HCT116 (cell line): ENCODE measurements around the gene GRIA2. TPM values are rescaled to one million over a fixed set of nuclear protein-coding genes. Genes with fewer than 3 reads are reported as not detected.

Source experiments
- ATAC-seq: fragments of 200-7000 bp; cut with Tn5 transposase; 2 replicates; pipeline ENCODE4 v1.9.1; 2020; ENCODE audit warnings: mild to moderate bottlenecking, moderate library complexity
- BruUV-seq: library from RNA; stranded (reverse); fragments of 400-500 nt; replicated peaks from 2 replicates; lab custom pipeline; 2021; lab: Mats Ljungman, UMichigan
- CTCF ChIA-PET: fragments of 300-600 bp; sonication (Branson Sonifier 250); formaldehyde crosslinking; loops from one replicate; lab custom pipeline; 2021; ENCODE audit warnings: antibody characterized with exemption; lab: Charles Lee
- POLR2A ChIA-PET: fragments of 300-600, 350-600 bp; sonication (Branson Sonifier 250); formaldehyde crosslinking; loops from one replicate; lab custom pipeline; 2021; ENCODE audit warnings: antibody characterized with exemption; lab: Charles Lee
- RAD21 ChIA-PET, 2 experiments: fragments of 300-600 bp; sonication (Branson Sonifier 250); formaldehyde crosslinking; loops; one replicate each; lab custom pipeline; 2023; ENCODE audit warnings: low total read pairs in 2 of 2; ENCODE audit not compliant: uncharacterized antibody in 2 of 2, unreplicated experiment in 2 of 2, low non-redundant PET in 1 of 2; lab: Charles Lee
- DNase-seq: peaks from one replicate; pipeline ENCODE4 v3.0.0-alpha.2; 2010; ENCODE audit warnings: low read depth, low spot score
- H2AFZ ChIP-seq: fragments of 200-600 bp; shearing (Covaris generic), sonication (generic); 2 replicates; pipeline ENCODE4 v1.6.1; 2017; ENCODE audit warnings: low read depth, mixed run types, mixed read lengths, antibody characterized with exemption, low read length; ENCODE audit not compliant: poor library complexity, severe bottlenecking
- H3K27ac ChIP-seq: 2 replicates; pipeline ENCODE4 v1.5.1; 2012; ENCODE audit warnings: low read depth, low read length
- H3K27me3 ChIP-seq: fragments of 200-600 bp; sonication (generic); 2 replicates; pipeline ENCODE4 v1.6.1; 2016; ENCODE audit warnings: mixed run types, low read length, mixed read lengths; ENCODE audit not compliant: insufficient read depth
- H3K36me3 ChIP-seq, 2 experiments: fragments of 200-500 bp in 1 of 2; fragments of 200-600 bp in 1 of 2; sonication (Bioruptor generic) in 1 of 2; sonication (generic) in 1 of 2; 2 replicates each; pipeline versions ENCODE4 v1.5.1 to v1.6.1; 2014 to 2016; ENCODE audit warnings: low read length in 2 of 2, inconsistent platforms in 1 of 2, mixed read lengths in 1 of 2, mixed run types in 1 of 2; ENCODE audit not compliant: insufficient read depth in 2 of 2, control insufficient read depth in 1 of 2
- H3K4me1 ChIP-seq, 2 experiments: fragments of 200-600 bp in 1 of 2; sonication (generic) in 1 of 2; 2 replicates each; pipeline versions ENCODE4 v1.5.1 to v1.6.1; 2012 to 2017; ENCODE audit warnings: low read length in 2 of 2, inconsistent platforms in 1 of 2, mild to moderate bottlenecking in 1 of 2, mixed read lengths in 1 of 2, mixed run types in 1 of 2, moderate library complexity in 1 of 2; ENCODE audit not compliant: insufficient read depth in 2 of 2, control insufficient read depth in 1 of 2
- H3K4me2 ChIP-seq: fragments of 200-600 bp; sonication (generic); 2 replicates; pipeline ENCODE4 v1.6.1; 2017; ENCODE audit warnings: mixed run types, low read length, mixed read lengths
- H3K4me3 ChIP-seq, 2 experiments: fragments of 200-600 bp in 1 of 2; sonication (generic) in 1 of 2; replicated peaks in 1 of 2; 2 replicates each; pipeline ENCODE4 v1.5.1; 2011 to 2016; ENCODE audit warnings: low read length in 2 of 2, control low read depth in 1 of 2, low read depth in 1 of 2, mild to moderate bottlenecking in 1 of 2, mixed read lengths in 1 of 2, mixed run types in 1 of 2
- H3K79me2 ChIP-seq: fragments of 200-600 bp; sonication (generic); 2 replicates; pipeline ENCODE4 v1.6.1; 2017; ENCODE audit warnings: mild to moderate bottlenecking, mixed run types, low read length, moderate library complexity, mixed read lengths; ENCODE audit not compliant: insufficient read depth
- H3K9ac ChIP-seq: fragments of 200-600 bp; sonication (generic); 2 replicates; pipeline ENCODE4 v1.6.1; 2016; ENCODE audit warnings: low read length, mixed read lengths
- H3K9me2 ChIP-seq: fragments of 200-600 bp; sonication (generic), shearing (Covaris generic); 2 replicates; pipeline ENCODE4 v1.6.1; 2017; ENCODE audit warnings: mixed run types, mild to moderate bottlenecking, moderate library complexity; ENCODE audit not compliant: insufficient read depth
- H3K9me3 ChIP-seq, 2 experiments: fragments of 200-500 bp in 1 of 2; fragments of 200-600 bp in 1 of 2; sonication (Bioruptor generic) in 1 of 2; sonication (generic) in 1 of 2; 2 replicates each; pipeline ENCODE4 v1.6.1; 2014 to 2017; ENCODE audit warnings: low read length in 2 of 2, mixed read lengths in 2 of 2, inconsistent platforms in 1 of 2, low read depth in 1 of 2, mild to moderate bottlenecking in 1 of 2, mixed run types in 1 of 2, moderate library complexity in 1 of 2; ENCODE audit not compliant: control insufficient read depth in 1 of 2, insufficient read depth in 1 of 2
- H4K20me1 ChIP-seq: fragments of 200-600 bp; sonication (generic), shearing (Covaris generic); 2 replicates; pipeline ENCODE4 v1.6.1; 2017; ENCODE audit warnings: mixed run types, mild to moderate bottlenecking, moderate library complexity; ENCODE audit not compliant: insufficient read depth
- CBX3 ChIP-seq: IDR thresholded peaks from 2 replicates; pipeline ENCODE4 v1.6.1; 2012; ENCODE audit warnings: low read depth
- CEBPB ChIP-seq: IDR thresholded peaks from 2 replicates; pipeline ENCODE4 v1.6.1; 2012; ENCODE audit warnings: low read depth
- EGR1 ChIP-seq: IDR thresholded peaks from 2 replicates; pipeline ENCODE4 v1.6.1; 2012; ENCODE audit warnings: low read depth
- ELF1 ChIP-seq: IDR thresholded peaks from 2 replicates; pipeline ENCODE4 v1.6.1; 2012; ENCODE audit warnings: low read depth, borderline replicate concordance
- EZH2 ChIP-seq: fragments of 200-600 bp; sonication (generic); IDR thresholded peaks from 2 replicates; pipeline ENCODE4 v1.6.1; 2017; ENCODE audit warnings: antibody characterized with exemption, mixed run types
- EZH2phosphoT487 ChIP-seq: fragments of 200-600 bp; IDR thresholded peaks from 2 replicates; pipeline ENCODE4 v1.6.1; 2018; ENCODE audit warnings: antibody characterized with exemption, borderline replicate concordance
- FOSL1 ChIP-seq: IDR thresholded peaks from 2 replicates; pipeline ENCODE4 v1.6.1; 2012; ENCODE audit warnings: low read depth
- MAX ChIP-seq: IDR thresholded peaks from 2 replicates; pipeline ENCODE4 v1.6.1; 2012
- POLR2AphosphoS5 ChIP-seq: IDR thresholded peaks from 2 replicates; pipeline ENCODE4 v1.6.1; 2011; ENCODE audit warnings: mild to moderate bottlenecking, low read depth, low read length, moderate library complexity
- RAD21 ChIP-seq: IDR thresholded peaks from 2 replicates; pipeline ENCODE4 v1.6.1; 2012; ENCODE audit warnings: low read depth, mild to moderate bottlenecking
- SP1 ChIP-seq: IDR thresholded peaks from 2 replicates; pipeline ENCODE4 v1.6.1; 2012; ENCODE audit warnings: low read depth
- TCF7L2 ChIP-seq: IDR thresholded peaks from 2 replicates; pipeline ENCODE4 v1.7.0; 2011; ENCODE audit warnings: borderline replicate concordance, inconsistent platforms; ENCODE audit not compliant: insufficient read depth, insufficient read length; ENCODE audit errors: extremely low read depth
- YY1 ChIP-seq: IDR thresholded peaks from 2 replicates; pipeline ENCODE4 v1.6.1; 2011; ENCODE audit warnings: low read length, low read depth, moderate library complexity, mild to moderate bottlenecking; ENCODE audit not compliant: insufficient replicate concordance; ENCODE audit errors: extremely low read depth
- ZFX ChIP-seq: fragments of 450-650 bp; IDR thresholded peaks from 2 replicates; pipeline ENCODE4 v1.6.1; 2017
- ZNF274 ChIP-seq: fragments of 200-500 bp; sonication (Bioruptor generic); IDR thresholded peaks from 2 replicates; pipeline ENCODE4 v1.6.1; 2014; ENCODE audit warnings: mild to moderate bottlenecking, low read depth, low read length, inconsistent platforms
- intact Hi-C: fragments of 100-400 bp; cut with micrococcal nuclease; formaldehyde crosslinking; loops from 2 replicates; pipeline ENCODE4 v1.10.0; 2022
- total RNA-seq: library from RNA; stranded (reverse); gene quantifications from one replicate; pipeline ENCODE4 v1.2.1, GENCODE V29; 2021; ENCODE audit not compliant: unreplicated experiment
- TF ChIP-seq, protein P1 (sequence below): IDR thresholded peaks from 2 replicates; pipeline ENCODE4 v1.6.1; 2011; ENCODE audit warnings: mild to moderate bottlenecking, low read length, moderate library complexity; ENCODE audit not compliant: insufficient replicate concordance; ENCODE audit errors: extremely low read depth
- TF ChIP-seq, protein P2 (sequence below): IDR thresholded peaks from 2 replicates; pipeline ENCODE4 v1.6.1; 2012
- TF ChIP-seq, protein P3 (sequence below), 3 experiments: fragments of 200-600 bp in 1 of 3; sonication (generic) in 1 of 3; IDR thresholded peaks in 2 of 3; conservative IDR thresholded peaks in 1 of 3; 2 replicates each; pipeline ENCODE4 v1.5.1; 2012 to 2017; ENCODE audit warnings: low read depth in 2 of 3, low read length in 2 of 3, antibody characterized with exemption in 1 of 3, borderline replicate concordance in 1 of 3, control low read depth in 1 of 3, mild to moderate bottlenecking in 1 of 3, mixed read lengths in 1 of 3, mixed run types in 1 of 3, moderate library complexity in 1 of 3; ENCODE audit not compliant: insufficient read depth in 1 of 3

GRIA2 gene
- total RNA-seq, 1 experiment from 2014 or later = not detected

DNA sequence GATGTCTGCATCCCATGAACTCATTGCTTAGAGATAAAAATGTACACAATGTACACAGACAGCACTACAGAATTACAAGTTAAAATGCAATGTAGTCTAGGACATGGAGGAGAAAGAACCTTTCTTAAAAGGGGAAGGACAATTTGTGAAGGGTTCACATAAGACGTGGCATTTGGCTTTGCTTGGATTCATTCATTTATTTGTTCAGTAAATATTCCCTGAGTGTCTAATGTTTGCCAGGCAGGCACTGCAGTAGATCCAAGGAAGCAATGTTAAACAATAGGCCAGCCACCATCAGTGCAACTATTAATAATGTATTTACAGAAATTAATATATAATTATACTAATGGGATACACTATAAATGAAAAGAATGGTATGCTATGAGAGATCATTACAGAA, 94.4 kb downstream of the GRIA2 start:
- Histone ChIP-seq H3K4me2 (no peak overlapping the region), H3K9me2 (no peaks in the 10 kb centered on the region), H4K20me1 (no peaks in the 10 kb centered on the region), H3K27me3 (no peaks in the 10 kb centered on the region), H3K79me2 (no peaks in the 10 kb centered on the region), H2AFZ (no peak overlapping the region), H3K27ac (no peak overlapping the region), H3K4me1 (no peaks in the 10 kb centered on the region), H3K36me3 (no peaks in the 10 kb centered on the region), H3K9me3 (no peaks in the 10 kb centered on the region), H3K9ac (no peak overlapping the region), H3K4me3 (no peak overlapping the region)
- no peak for ATAC-seq
- intact Hi-C loops = no loop called here
- DNase-seq = no peak
- POLR2A ChIA-PET = no interaction called here
- TF ChIP-seq ZNF274 (no peak), ELF1 (no peak), EZH2 (no peak), EZH2phosphoT487 (no peak), POLR2AphosphoS5 (no peak)
- no TSS peak for BruUV-seq
- CTCF ChIA-PET = no interaction called here
- RAD21 ChIA-PET = no interaction called here

- no TSS peak for BruUV-seq
- Histone ChIP-seq H3K4me2 (no peak overlapping the region), H3K9me3 (no peaks in the 10 kb centered on the region), H3K36me3 (no peaks in the 10 kb centered on the region), H3K4me1 (no peaks in the 10 kb centered on the region), H3K79me2 (no peaks in the 10 kb centered on the region), H3K27ac (no peak overlapping the region), H2AFZ (no peak overlapping the region), H3K9ac (no peak overlapping the region), H3K4me3 (no peak overlapping the region), H3K9me2 (no peaks in the 10 kb centered on the region), H3K27me3 (no peaks in the 10 kb centered on the region), H4K20me1 (no peaks in the 10 kb centered on the region)
- no peak for DNase-seq
- ChIA-PET CTCF (no interaction called here), RAD21 (no interaction called here), POLR2A (no interaction called here)
- intact Hi-C loops = no loop called here
- ATAC-seq = no peak
- TF ChIP-seq CEBPB = no peak
- TF ChIP-seq ELF1 = no peak
- no peak for TF ChIP-seq EGR1
- TF ChIP-seq ZFX = no peak
- TF ChIP-seq, protein P1, sequence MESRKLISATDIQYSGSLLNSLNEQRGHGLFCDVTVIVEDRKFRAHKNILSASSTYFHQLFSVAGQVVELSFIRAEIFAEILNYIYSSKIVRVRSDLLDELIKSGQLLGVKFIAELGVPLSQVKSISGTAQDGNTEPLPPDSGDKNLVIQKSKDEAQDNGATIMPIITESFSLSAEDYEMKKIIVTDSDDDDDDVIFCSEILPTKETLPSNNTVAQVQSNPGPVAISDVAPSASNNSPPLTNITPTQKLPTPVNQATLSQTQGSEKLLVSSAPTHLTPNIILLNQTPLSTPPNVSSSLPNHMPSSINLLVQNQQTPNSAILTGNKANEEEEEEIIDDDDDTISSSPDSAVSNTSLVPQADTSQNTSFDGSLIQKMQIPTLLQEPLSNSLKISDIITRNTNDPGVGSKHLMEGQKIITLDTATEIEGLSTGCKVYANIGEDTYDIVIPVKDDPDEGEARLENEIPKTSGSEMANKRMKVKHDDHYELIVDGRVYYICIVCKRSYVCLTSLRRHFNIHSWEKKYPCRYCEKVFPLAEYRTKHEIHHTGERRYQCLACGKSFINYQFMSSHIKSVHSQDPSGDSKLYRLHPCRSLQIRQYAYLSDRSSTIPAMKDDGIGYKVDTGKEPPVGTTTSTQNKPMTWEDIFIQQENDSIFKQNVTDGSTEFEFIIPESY = no peak
- no peak for TF ChIP-seq RAD21
- TF ChIP-seq, protein P2, sequence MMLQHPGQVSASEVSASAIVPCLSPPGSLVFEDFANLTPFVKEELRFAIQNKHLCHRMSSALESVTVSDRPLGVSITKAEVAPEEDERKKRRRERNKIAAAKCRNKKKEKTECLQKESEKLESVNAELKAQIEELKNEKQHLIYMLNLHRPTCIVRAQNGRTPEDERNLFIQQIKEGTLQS = no peak
- no peak for TF ChIP-seq ZNF274
- no peak for TF ChIP-seq TCF7L2
- no peak for TF ChIP-seq YY1
- TF ChIP-seq, protein P3, sequence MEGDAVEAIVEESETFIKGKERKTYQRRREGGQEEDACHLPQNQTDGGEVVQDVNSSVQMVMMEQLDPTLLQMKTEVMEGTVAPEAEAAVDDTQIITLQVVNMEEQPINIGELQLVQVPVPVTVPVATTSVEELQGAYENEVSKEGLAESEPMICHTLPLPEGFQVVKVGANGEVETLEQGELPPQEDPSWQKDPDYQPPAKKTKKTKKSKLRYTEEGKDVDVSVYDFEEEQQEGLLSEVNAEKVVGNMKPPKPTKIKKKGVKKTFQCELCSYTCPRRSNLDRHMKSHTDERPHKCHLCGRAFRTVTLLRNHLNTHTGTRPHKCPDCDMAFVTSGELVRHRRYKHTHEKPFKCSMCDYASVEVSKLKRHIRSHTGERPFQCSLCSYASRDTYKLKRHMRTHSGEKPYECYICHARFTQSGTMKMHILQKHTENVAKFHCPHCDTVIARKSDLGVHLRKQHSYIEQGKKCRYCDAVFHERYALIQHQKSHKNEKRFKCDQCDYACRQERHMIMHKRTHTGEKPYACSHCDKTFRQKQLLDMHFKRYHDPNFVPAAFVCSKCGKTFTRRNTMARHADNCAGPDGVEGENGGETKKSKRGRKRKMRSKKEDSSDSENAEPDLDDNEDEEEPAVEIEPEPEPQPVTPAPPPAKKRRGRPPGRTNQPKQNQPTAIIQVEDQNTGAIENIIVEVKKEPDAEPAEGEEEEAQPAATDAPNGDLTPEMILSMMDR (IDR thresholded peaks at IDR 0.05 in 2 of 3, conservative IDR thresholded peaks at IDR 0.05 in 1 of 3; ENCODE audit: borderline replicate concordance in 1 of 3, insufficient read depth in 1 of 3, low read depth in 2 of 3, low read length in 2 of 3) = no peak
- TF ChIP-seq EZH2phosphoT487 = no peak
- TF ChIP-seq MAX = no peak
- TF ChIP-seq SP1 = no peak
- TF ChIP-seq POLR2AphosphoS5 = no peak
- TF ChIP-seq CBX3 = no peak
- TF ChIP-seq FOSL1 = no peak
Observed at GRCh38 chr4:157315968-157316367, 95.4 kb downstream of the GRIA2 start.
